PC-9 (cell line): ENCODE measurements around the gene MAP4K5.

ENCODE experiments used
- EZH2 ChIP-seq: fragments of 200-600 bp; sonication (generic); IDR thresholded peaks from 2 replicates; pipeline ENCODE4 v1.8.0; 2017; ENCODE audit warnings: antibody characterized with exemption, low read depth
- TF ChIP-seq, protein P1 (sequence below): fragments of 200-600 bp; sonication (generic); conservative IDR thresholded peaks from 2 replicates; pipeline ENCODE4 v1.6.1; 2017; ENCODE audit warnings: mixed run types, antibody characterized with exemption, mild to moderate bottlenecking, moderate library complexity

- TF ChIP-seq, protein P1, sequence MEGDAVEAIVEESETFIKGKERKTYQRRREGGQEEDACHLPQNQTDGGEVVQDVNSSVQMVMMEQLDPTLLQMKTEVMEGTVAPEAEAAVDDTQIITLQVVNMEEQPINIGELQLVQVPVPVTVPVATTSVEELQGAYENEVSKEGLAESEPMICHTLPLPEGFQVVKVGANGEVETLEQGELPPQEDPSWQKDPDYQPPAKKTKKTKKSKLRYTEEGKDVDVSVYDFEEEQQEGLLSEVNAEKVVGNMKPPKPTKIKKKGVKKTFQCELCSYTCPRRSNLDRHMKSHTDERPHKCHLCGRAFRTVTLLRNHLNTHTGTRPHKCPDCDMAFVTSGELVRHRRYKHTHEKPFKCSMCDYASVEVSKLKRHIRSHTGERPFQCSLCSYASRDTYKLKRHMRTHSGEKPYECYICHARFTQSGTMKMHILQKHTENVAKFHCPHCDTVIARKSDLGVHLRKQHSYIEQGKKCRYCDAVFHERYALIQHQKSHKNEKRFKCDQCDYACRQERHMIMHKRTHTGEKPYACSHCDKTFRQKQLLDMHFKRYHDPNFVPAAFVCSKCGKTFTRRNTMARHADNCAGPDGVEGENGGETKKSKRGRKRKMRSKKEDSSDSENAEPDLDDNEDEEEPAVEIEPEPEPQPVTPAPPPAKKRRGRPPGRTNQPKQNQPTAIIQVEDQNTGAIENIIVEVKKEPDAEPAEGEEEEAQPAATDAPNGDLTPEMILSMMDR: no peak
- TF ChIP-seq EZH2: no peak
Observed at GRCh38 chr14:50451854-50452253, 80.5 kb downstream of the MAP4K5 start.
